OCI-LY7 (cell line): ENCODE measurements around the gene FUT7. TPM values are rescaled to one million over a fixed set of nuclear protein-coding genes. Genes with fewer than 3 reads are reported as not detected.

Experiments
- BruUV-seq: library from RNA; stranded (reverse); fragments of 400-500 nt; replicated peaks from 2 replicates; lab custom pipeline; 2021; lab: Mats Ljungman, UMichigan
- CTCF ChIA-PET: fragments of 300-600 bp; sonication (Branson Sonifier 250); formaldehyde crosslinking; loops from one replicate; lab custom pipeline; 2022; ENCODE audit warnings: antibody characterized with exemption; ENCODE audit not compliant: unreplicated experiment; lab: Charles Lee
- POLR2A ChIA-PET: fragments of 300-600 bp; sonication (Branson Sonifier 250); formaldehyde crosslinking; loops from one replicate; lab custom pipeline; 2022; ENCODE audit warnings: antibody characterized with exemption; lab: Charles Lee
- DNase-seq: peaks from one replicate; pipeline ENCODE4 v3.0.0-alpha.2; 2015; ENCODE audit warnings: low spot score
- H2AFZ ChIP-seq: fragments of 200-600 bp; sonication (generic), shearing (Covaris generic); 2 replicates; pipeline ENCODE4 v1.6.1; 2014; ENCODE audit warnings: mild to moderate bottlenecking, antibody characterized with exemption, low read length, moderate library complexity
- H3K27ac ChIP-seq: fragments of 200-600 bp; sonication (generic); 2 replicates; pipeline ENCODE4 v1.5.1; 2014; ENCODE audit warnings: mixed run types, low read depth, mild to moderate bottlenecking, moderate library complexity, low read length, inconsistent platforms; ENCODE audit not compliant: poor library complexity, severe bottlenecking
- H3K36me3 ChIP-seq: fragments of 200-600 bp; sonication (generic); 2 replicates; pipeline ENCODE4 v1.6.1; 2014; ENCODE audit warnings: mild to moderate bottlenecking, antibody characterized with exemption, low read length, moderate library complexity, mixed read lengths; ENCODE audit not compliant: insufficient read depth
- H3K4me1 ChIP-seq: fragments of 200-600 bp; sonication (generic); 2 replicates; pipeline ENCODE4 v1.5.1; 2014; ENCODE audit warnings: mild to moderate bottlenecking, low read length; ENCODE audit not compliant: insufficient read depth, poor library complexity, severe bottlenecking
- H3K4me2 ChIP-seq: fragments of 200-600 bp; sonication (generic); 2 replicates; pipeline ENCODE4 v1.6.1; 2014; ENCODE audit warnings: mild to moderate bottlenecking, low read length
- H3K4me3 ChIP-seq: fragments of 200-600 bp; sonication (generic); 2 replicates; pipeline ENCODE4 v1.5.1; 2014; ENCODE audit warnings: mild to moderate bottlenecking, low read depth, low read length; ENCODE audit not compliant: poor library complexity, severe bottlenecking
- H3K79me2 ChIP-seq: fragments of 200-600 bp; sonication (generic); 2 replicates; pipeline ENCODE4 v1.6.1; 2016; ENCODE audit warnings: low read depth, mild to moderate bottlenecking, low read length, moderate library complexity, mixed read lengths; ENCODE audit not compliant: insufficient read depth
- H3K9me2 ChIP-seq: fragments of 200-600 bp; sonication (generic); 2 replicates; pipeline ENCODE4 v1.6.1; 2016; ENCODE audit warnings: mild to moderate bottlenecking, low read length, mixed read lengths; ENCODE audit not compliant: insufficient read depth
- H3K9me3 ChIP-seq: fragments of 200-600 bp; sonication (generic); 2 replicates; pipeline ENCODE4 v1.6.1; 2014; ENCODE audit warnings: mild to moderate bottlenecking, mixed run types, low read length, mixed read lengths
- H4K20me1 ChIP-seq: fragments of 200-600 bp; sonication (generic); 2 replicates; pipeline ENCODE4 v1.6.1; 2014; ENCODE audit warnings: mild to moderate bottlenecking, antibody characterized with exemption, low read length, moderate library complexity, mixed read lengths; ENCODE audit not compliant: insufficient read depth
- EZH2phosphoT487 ChIP-seq: fragments of 200-600 bp; sonication (generic); IDR thresholded peaks from 2 replicates; pipeline ENCODE4 v1.6.1; 2018; ENCODE audit warnings: low read depth, borderline replicate concordance, mild to moderate bottlenecking, mixed run types, antibody characterized with exemption, low read length, moderate library complexity, mixed read lengths
- intact Hi-C: fragments of 100-400 bp; cut with micrococcal nuclease; formaldehyde crosslinking; loops from one replicate; pipeline ENCODE4 v1.10.0; 2022; ENCODE audit not compliant: unreplicated experiment
- total RNA-seq, 2 experiments: library from RNA; depleted of rRNA in 1 of 2; stranded (reverse); fragments of >200 nt in 1 of 2; shearing (Covaris generic) in 1 of 2; gene quantifications; 2 replicates each; pipeline ENCODE4 v1.2.3, GENCODE V29; 2014 to 2022
- TF ChIP-seq, protein P1 (sequence below): fragments of 200-600 bp; sonication (generic); conservative IDR thresholded peaks from 2 replicates; pipeline ENCODE4 v1.5.1; 2014; ENCODE audit warnings: mild to moderate bottlenecking, antibody characterized with exemption, low read length, moderate library complexity, mixed read lengths

FUT7 gene
- total RNA-seq, 2 experiments from 2014 or later, result 0.21 TPM; not detected in 1

DNA sequence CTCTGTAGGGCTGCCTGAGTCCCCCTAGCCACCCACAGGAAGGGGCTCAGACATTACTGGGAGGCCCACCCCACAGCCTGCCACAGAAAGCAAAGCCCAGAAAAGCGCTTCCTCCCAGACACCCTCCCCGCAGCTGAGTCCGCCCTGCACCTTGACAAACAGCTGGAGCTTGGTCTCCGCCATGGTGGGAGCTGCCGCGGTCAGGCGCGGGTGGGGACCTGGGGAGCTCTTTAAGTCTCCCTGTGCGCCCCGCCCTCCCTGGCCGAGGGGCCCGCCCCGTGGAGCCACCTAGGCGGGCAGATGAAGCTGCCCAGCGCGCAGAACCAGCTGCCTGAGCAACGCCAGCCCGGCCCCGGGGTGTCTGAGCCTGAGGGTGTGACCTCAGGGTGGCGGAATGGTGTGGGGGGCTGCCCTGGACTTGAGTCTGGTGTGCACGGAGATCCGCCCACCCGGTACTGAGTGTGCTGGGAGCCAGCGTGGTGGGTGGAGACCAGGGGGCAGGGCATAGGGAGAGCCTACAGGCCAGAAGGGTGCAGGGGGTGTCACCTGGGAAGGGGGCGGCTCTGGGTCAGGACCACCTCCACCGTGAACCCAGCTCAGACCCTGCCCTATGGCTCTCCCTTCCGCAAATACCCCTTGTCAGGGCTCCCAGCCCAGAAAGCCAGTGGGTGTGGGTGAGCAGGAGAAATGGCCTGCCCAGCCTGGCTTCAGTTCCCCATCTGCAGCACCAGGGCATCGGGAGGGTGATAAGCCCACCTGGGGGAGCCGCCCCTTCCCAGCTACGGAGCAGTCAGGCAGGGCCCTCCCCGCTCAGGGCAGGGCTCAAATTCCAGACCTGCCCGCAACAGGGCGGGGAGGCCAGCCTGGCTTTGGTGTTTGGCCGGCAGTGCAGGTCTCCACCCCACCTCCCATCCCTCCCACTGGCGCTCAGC, 35.3 kb downstream of the FUT7 start, which contains the start of gene CLIC3:
TSS of gene CLIC3 (minus strand) at position 208 of the 932 bp plus-strand sequence. CDS start at position 183, 25 bp downstream.
- no peak within 1 kb of the TSS for H3K4me3 ChIP-seq
- peak; percentile 37 for DNase-seq
- H3K79me2 ChIP-seq, result no peaks in the 10 kb centered on the region; the same call in 1 of the 2 replicates
- intact Hi-C loops, result no loop called here
- no peaks in the 10 kb centered on the region for H3K9me2 ChIP-seq
- 0 out of 2 replicates have a peak, but pooled peaks cover 3% of the 10 kb centered on the region for H3K36me3 ChIP-seq
- H2AFZ ChIP-seq, result no peak within 1 kb of the TSS
- TF ChIP-seq EZH2phosphoT487, result no peak
- TF ChIP-seq, protein P1, sequence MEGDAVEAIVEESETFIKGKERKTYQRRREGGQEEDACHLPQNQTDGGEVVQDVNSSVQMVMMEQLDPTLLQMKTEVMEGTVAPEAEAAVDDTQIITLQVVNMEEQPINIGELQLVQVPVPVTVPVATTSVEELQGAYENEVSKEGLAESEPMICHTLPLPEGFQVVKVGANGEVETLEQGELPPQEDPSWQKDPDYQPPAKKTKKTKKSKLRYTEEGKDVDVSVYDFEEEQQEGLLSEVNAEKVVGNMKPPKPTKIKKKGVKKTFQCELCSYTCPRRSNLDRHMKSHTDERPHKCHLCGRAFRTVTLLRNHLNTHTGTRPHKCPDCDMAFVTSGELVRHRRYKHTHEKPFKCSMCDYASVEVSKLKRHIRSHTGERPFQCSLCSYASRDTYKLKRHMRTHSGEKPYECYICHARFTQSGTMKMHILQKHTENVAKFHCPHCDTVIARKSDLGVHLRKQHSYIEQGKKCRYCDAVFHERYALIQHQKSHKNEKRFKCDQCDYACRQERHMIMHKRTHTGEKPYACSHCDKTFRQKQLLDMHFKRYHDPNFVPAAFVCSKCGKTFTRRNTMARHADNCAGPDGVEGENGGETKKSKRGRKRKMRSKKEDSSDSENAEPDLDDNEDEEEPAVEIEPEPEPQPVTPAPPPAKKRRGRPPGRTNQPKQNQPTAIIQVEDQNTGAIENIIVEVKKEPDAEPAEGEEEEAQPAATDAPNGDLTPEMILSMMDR, result no peak
- H3K4me2 ChIP-seq, result peak within 1 kb of the TSS; percentile 33
- no TSS peak for BruUV-seq
- CTCF ChIA-PET, result interaction anchor here (0.6 kb wide), 1 partner anchor 44 kb away, joined by 3 read pairs; the partner anchor contains the start of gene LCN12
- no peaks in the 10 kb centered on the region for H3K9me3 ChIP-seq
- peak within 1 kb of the TSS; percentile 3 for H3K27ac ChIP-seq
- POLR2A ChIA-PET, result no interaction called here
- peaks cover 56% of the 10 kb centered on the region for H3K4me1 ChIP-seq
- no peaks in the 10 kb centered on the region for H4K20me1 ChIP-seq

DNA sequence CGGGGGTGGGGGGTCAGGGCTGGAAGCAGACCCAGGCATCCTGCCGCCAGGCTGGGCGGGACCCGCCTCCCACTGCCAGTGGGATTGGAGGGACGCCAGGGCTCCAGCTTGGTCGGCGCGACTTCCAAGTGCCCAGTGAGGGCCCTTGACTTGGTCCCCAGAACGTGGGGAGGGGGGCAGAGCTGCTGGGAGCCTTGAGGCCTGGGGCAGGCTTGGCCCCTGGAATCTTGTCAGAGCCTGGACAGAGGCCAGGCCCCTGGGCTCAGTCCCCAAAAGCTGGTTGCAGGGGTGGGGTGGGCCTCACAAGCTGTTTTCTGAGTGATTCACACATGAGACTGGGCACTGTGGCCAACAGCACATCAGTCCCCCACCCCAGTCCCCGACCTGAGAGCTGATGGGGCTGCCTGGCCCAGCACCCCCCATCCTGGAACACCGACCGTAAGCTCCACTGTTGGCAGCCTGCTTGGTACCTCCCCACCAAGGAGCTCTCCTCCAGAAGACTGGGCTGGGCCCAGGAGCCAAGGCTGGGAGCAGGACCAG, 36.0 kb downstream of the FUT7 start:
- intact Hi-C loops, result no loop called here

More for the DNA sequence above, 36.0 kb downstream of the FUT7 start:
- 0 out of 2 replicates have a peak, but pooled peaks cover 3% of the 10 kb centered on the region for H3K36me3 ChIP-seq
- no peak for TF ChIP-seq EZH2phosphoT487
- TF ChIP-seq, protein P1, result no peak
- H3K27ac ChIP-seq, result peak overlapping the region; percentile 3
- H3K79me2 ChIP-seq, result no peaks in the 10 kb centered on the region; the same call in 1 of the 2 replicates
- ChIA-PET POLR2A (no interaction called here), CTCF (interaction anchor here (0.6 kb wide), 1 partner anchor 44 kb away, joined by 3 read pairs; the partner anchor contains the start of gene LCN12)
- no TSS peak for BruUV-seq
- H3K4me3 ChIP-seq, result no peak overlapping the region
- H3K9me2 ChIP-seq, result no peaks in the 10 kb centered on the region
- no peak for DNase-seq
- H3K9me3 ChIP-seq, result no peaks in the 10 kb centered on the region
- no peaks in the 10 kb centered on the region for H4K20me1 ChIP-seq
- H3K4me2 ChIP-seq, result peak overlapping the region; percentile 33
- peaks cover 55% of the 10 kb centered on the region for H3K4me1 ChIP-seq
- no peak overlapping the region for H2AFZ ChIP-seq
